Anterior cingulate cortex (tissue), 58 donors: ENCODE measurements around the gene SLC66A1.
A peak's percentile ranks its signal among the peaks of the same experiment; 100 is the strongest.
"Not testable (repeated sequence)": the region's sequence is repeated elsewhere in the genome, so short reads cannot be mapped to it uniquely, and the experiment has no call there.

Source experiments
- DNase-seq, 58 donors: peaks; one replicate each; lab custom pipeline; 2025; lab: John Stamatoyannopoulos, UW

The SLC66A1 gene

GRCh38 chr1:19304081-19304480, 8.0 kb upstream of the SLC66A1 start:
- DNase-seq, result not testable (repeated sequence)

DNA sequence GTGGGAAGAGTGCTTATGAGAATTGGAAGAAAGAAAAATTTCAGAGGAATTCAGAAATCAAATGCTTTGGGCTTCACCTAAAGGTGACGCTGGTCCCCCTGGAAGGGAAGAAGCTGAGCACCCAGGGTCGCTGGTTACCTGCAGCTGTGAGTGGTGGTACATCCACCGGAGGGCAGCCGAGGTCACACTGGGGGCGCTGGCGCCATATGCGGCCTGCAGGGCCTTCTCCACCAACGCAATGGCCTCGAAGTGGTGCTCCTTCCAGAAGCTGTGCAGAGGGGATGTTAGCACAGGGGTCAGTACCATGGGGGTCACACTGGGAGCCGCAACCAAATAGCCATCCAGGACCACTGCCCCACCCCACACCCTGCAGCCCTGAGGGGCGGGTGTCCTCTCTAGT, 6.2 kb upstream of the SLC66A1 start:
- no peak for DNase-seq

DNA sequence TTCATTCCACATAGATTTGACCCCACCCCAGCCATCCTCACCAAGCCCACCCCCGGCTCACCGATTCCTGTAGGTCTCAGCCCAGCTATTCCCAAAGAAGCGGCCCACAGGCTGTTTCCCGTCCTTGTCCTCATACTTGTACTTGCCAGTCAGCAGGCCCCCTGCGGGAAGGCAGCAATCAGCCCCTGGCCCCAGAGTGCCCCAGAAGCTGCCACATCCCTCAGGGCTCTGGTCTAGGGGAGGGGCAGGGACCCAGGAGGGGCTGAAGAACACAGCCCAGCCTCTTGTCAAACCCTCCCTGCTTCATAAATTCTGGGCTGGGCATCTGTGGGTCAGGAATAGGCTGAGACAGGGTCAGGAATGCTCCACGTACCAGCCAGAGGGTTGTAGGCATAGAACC, 5.2 kb upstream of the SLC66A1 start:
- DNase-seq, result no peak

GRCh38 chr1:19307794-19308508, 4.2 kb upstream of the SLC66A1 start:
- no peak for DNase-seq

GRCh38 chr1:19308509-19308907, 3.6 kb upstream of the SLC66A1 start:
- no peak for DNase-seq

DNA sequence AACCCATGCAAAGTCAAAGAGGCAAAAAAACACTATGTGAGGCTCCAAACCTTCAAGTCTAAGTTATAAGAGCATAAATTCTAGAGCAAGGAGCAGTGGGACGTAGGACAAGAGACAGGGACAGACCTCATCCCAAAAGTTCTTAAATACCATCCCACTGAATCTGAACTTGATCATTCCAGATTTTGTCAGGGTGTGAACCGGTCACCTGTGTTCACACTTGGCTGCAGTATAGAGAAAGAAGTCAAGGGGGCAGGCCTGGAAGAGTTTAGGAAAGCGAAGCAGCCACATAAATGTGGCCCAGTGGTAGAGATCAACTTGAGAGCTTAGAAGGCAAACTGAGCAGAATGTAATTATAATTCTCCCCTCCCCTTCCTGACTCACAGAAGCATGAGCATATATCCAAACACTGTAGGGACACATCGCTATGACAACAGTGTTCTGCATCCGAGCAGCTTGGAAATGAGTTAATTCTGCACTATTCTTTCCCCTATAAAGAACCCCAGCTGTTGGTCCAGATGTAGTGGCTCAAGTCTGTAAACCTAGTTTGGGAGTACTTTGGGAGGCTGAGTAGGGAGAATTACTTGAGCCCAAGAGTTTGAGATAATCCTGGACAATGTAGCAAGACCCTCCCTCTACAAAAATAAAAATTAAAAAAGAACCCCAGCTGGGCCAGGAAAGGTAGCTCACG, 2.9 kb upstream of the SLC66A1 start:
- DNase-seq, result no peak

- peak in 1 of 58 donors; percentile 32 for DNase-seq
Measured at GRCh38 chr1:19310061-19310460, 2.1 kb upstream of the SLC66A1 start.

GRCh38 chr1:19310720-19311502, 1.2 kb upstream of the SLC66A1 start:
- DNase-seq, result peak in 2 of 58 donors; percentile 37 to 39

GRCh38 chr1:19311503-19311930, 609 bp upstream of the SLC66A1 start:
- DNase-seq, result peak in 17 of 58 donors; percentile 20 to 75 (median 60)

DNA sequence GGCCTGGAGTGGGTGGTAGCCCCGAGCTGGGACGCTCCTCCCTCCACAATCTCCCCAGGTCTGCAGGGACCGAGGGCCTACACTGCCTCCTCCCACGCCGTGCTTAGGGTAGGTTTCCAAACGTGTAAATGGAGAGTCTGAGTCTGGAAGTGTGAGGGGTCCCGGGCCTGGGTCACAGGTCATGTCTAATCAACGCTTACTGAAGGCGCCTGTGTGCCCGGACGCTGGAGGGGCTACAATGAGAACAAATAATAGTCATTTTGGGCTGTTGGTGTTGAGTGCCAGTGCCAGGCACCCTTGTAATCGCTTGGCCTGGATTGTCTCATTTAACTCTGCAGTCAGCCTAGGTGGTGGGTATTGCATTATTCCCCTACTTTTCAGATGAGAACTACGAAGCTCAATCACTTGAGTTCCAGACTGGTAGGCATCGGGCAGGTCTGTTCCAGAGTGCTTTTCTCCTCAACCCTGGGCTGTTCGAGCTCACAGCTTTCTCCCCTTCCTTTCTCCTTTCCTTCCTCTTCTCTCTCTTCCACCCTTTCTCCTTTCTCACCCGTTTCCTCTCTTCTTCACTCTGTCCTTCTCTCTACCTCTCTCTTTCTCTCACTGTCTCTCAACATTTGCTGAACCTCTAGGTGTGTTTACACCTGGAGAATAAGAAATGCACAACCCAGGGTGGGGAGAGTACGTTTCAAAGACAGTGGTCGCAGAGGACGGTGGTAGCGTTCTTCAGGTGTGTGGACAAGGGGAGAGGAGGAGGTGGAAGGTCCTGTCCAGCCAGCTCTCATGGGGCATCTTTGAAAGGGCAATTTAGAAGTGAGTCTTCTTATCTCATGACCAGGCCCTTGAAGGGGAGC, 883 bp downstream of the SLC66A1 start:
- DNase-seq, result peak in 4 of 58 donors; percentile 28 to 62 (median 38)

- DNase-seq, result no peak
Measured at GRCh38 chr1:19313636-19313959, 1.5 kb downstream of the SLC66A1 start.

DNA sequence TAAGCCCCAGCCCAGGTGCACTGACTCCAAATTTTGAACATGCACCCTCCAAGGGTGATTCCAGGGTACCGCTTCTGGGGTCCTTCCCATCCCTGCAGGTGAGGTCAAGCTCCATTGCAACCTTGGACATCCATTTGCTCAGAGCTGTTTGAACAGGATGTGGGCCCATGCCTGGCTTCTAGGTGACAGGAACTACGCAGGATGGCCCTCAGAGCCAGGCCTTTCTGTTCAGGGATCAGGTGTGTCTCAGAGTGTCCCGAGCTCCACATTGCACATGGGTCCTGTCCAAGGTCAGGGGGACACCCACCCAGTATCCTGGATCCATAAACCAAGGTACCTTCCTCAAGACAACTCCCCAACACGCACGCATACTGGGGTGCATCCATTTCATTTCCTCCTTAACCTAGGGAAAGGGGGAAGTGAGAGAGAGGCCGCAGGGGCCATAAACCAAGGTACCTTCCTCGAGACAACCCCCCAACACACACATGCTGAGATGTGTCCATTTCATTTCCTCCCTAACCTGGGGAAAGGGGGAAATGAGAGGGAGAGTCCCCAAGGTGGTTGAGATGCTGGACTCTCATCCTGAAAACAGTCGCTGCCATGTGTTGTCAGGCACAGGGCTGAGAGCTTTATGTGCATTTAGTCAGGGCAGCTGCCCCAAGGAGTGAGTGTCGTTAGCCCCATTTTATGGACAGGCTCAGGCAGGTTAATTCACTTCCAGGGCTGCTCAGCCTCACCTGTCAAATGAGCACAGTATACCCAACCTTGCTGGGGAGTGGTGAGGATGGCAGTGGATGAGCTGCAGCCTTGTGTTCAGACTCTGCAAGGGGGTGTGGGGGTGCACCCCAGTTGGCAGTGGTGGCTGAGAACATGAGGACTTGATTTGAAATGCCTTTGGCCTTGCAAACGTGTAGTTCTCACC, 2.1 kb downstream of the SLC66A1 start:
- no peak for DNase-seq

DNA sequence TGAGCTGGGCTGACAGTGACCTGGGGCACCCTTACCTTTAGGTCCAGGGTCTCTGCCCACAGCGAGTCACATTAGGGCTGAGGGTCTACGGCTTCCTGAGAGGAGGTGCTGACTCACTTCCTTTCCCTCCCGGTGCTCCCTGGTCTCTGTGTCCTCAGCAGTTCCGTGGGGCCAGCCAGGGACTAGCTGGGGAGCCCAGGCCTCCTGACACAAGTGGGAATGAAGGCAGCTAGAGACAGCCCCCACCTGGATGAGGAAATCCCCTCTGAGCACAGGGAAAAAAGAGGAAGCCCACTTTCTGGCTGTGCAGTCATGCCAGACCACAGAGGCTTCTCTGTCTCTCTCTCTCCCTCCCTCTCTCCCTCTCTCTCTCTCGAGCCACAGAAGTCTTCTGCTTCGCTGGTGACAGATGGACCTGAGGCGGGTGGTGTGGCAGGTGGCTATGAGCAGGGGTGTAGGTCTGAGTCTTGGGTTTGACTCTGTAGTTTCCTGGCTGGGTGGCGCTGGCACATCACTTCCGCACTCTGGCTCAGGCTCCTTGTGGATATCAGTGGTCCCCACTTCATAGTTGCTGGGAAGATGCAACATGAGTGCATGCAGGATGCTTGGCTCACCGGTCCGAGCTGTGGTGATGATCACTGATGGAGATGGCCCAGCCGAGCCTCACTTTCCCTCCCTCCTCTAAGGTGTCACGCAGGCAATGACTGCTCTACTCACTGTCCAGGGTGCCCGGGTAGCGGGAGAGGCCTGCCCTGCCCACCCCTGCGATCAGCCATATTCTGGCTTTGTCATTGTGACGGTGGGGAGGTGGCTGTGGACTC, 3.5 kb downstream of the SLC66A1 start:
- DNase-seq, result peak in 1 of 58 donors; percentile 37

GRCh38 chr1:19317126-19317910, 5.2 kb downstream of the SLC66A1 start:
- DNase-seq, result no peak

- DNase-seq, result no peak
Measured at GRCh38 chr1:19319196-19319595, 7.1 kb downstream of the SLC66A1 start.

- DNase-seq, result no peak
Measured at GRCh38 chr1:19321071-19321470, 8.9 kb downstream of the SLC66A1 start.

GRCh38 chr1:19322481-19322880, 10.4 kb downstream of the SLC66A1 start:
- DNase-seq, result no peak
